GM21381 (cell line): ENCODE data around the gene IL18R1.
A peak's percentile ranks its signal among the peaks of the same experiment; 100 is the strongest.

Experiments
- ATAC-seq: cut with Tn5 transposase; IDR thresholded peaks from one replicate; pipeline ENCODE4 v1.9.1; 2021; ENCODE audit warnings: mild to moderate bottlenecking, moderate library complexity; ENCODE audit not compliant: unreplicated experiment

Gene IL18R1

GRCh38 chr2:102386867-102387541, 31.4 kb downstream of the IL18R1 start:
- no peak for ATAC-seq

- no peak for ATAC-seq
Measured at GRCh38 chr2:102387763-102388546, 32.4 kb downstream of the IL18R1 start.

- ATAC-seq, result no peak
Measured at GRCh38 chr2:102391565-102391964, 36.0 kb downstream of the IL18R1 start.

GRCh38 chr2:102392096-102392495, 36.5 kb downstream of the IL18R1 start:
- no peak for ATAC-seq

- ATAC-seq, result no peak
Measured at GRCh38 chr2:102392942-102393341, 37.3 kb downstream of the IL18R1 start.

GRCh38 chr2:102396012-102396411, 40.4 kb downstream of the IL18R1 start:
- no peak for ATAC-seq

GRCh38 chr2:102397209-102397608, 41.6 kb downstream of the IL18R1 start:
- ATAC-seq, result no peak

- ATAC-seq, result no peak
Measured at GRCh38 chr2:102399499-102400141, 44.0 kb downstream of the IL18R1 start.

- ATAC-seq, result no peak
Measured at GRCh38 chr2:102401456-102401855, 45.9 kb downstream of the IL18R1 start.

- ATAC-seq, result no peak
Measured at GRCh38 chr2:102401865-102402264, 46.3 kb downstream of the IL18R1 start.

- no peak for ATAC-seq
Measured at GRCh38 chr2:102410952-102411351, 55.4 kb downstream of the IL18R1 start.

GRCh38 chr2:102412199-102412598, 56.6 kb downstream of the IL18R1 start:
- no peak for ATAC-seq

- peak; percentile 52 for ATAC-seq
Measured at GRCh38 chr2:102417946-102418345, 62.4 kb downstream of the IL18R1 start.

- ATAC-seq, result peak; percentile 87
Measured at GRCh38 chr2:102418421-102418961, 62.9 kb downstream of the IL18R1 start.

- ATAC-seq, result no peak
Measured at GRCh38 chr2:102420290-102420689, 64.7 kb downstream of the IL18R1 start.

GRCh38 chr2:102421890-102422759, 66.5 kb downstream of the IL18R1 start:
- ATAC-seq, result no peak

- ATAC-seq, result no peak
Measured at GRCh38 chr2:102422910-102423309, 67.3 kb downstream of the IL18R1 start, which contains the start of gene IL18RAP. TSS of gene IL18RAP (plus strand) at chr2:102423160. CDS start at chr2:102423278, 118 bp downstream.

- no peak for ATAC-seq
Measured at GRCh38 chr2:102423368-102423767, 67.8 kb downstream of the IL18R1 start.

GRCh38 chr2:102424754-102425153, 69.2 kb downstream of the IL18R1 start:
- ATAC-seq, result peak; percentile 85

GRCh38 chr2:102425441-102426132, 70.0 kb downstream of the IL18R1 start:
- no peak for ATAC-seq
